Measurements from ENCODE around the gene USP17L29. TPM values are rescaled to one million over a fixed set of nuclear protein-coding genes. Genes with fewer than 3 reads are reported as not detected.
"Not testable (repeated sequence)": the region's sequence is repeated elsewhere in the genome, so short reads cannot be mapped to it uniquely, and the experiment has no call there.

The USP17L29 gene
- polyA plus RNA-seq (ENCODE audit: insufficient read length in 10 of 10), result not detected
- long read RNA-seq, donor 1, result 0 reads
- long read RNA-seq, donor 2, result 0 reads
- long read RNA-seq, donor 3, result 0 reads
- long read RNA-seq, donor 4, result 0 reads
- long read RNA-seq, donor 5, result 0 reads
- long read RNA-seq, donor 6, result 0 reads
- long read RNA-seq, donor 7, result 0 reads
- long read RNA-seq, donor 8, result 0 reads
- long read RNA-seq, donor 9, result 0 reads

- DNase-seq, result not testable (repeated sequence)
Measured at GRCh38 chr4:9353338-9353737, at the start of gene USP17L29. Gene USP17L29, plus strand, starts transcription at chr4:9353638. Its CDS starts 0 bp downstream, at chr4:9353638.

GRCh38 chr4:9324191-9324590 lies 29.2 kb upstream of the USP17L29 start:
- not testable (repeated sequence) for DNase-seq

- not testable (repeated sequence) for DNase-seq
Measured at GRCh38 chr4:9324865-9325264, 28.6 kb upstream of the USP17L29 start, which contains the start of gene USP17L24. Gene USP17L24, plus strand, starts transcription at chr4:9325165. Its CDS starts 0 bp downstream, at chr4:9325165.

- DNase-seq, result not testable (repeated sequence)
Measured at GRCh38 chr4:9329611-9330010, 23.8 kb upstream of the USP17L29 start, which contains the start of gene USP17L25. Gene USP17L25, plus strand, starts transcription at chr4:9329911. Its CDS starts 0 bp downstream, at chr4:9329911.

- DNase-seq, result not testable (repeated sequence)
Measured at GRCh38 chr4:9334358-9334757, 19.1 kb upstream of the USP17L29 start, which contains the start of gene USP17L26. Gene USP17L26, plus strand, starts transcription at chr4:9334658. Its CDS starts 0 bp downstream, at chr4:9334658.

- not testable (repeated sequence) for DNase-seq
Measured at GRCh38 chr4:9339103-9339502, 14.3 kb upstream of the USP17L29 start, which contains the start of gene USP17L5. Gene USP17L5, plus strand, starts transcription at chr4:9339403. Its CDS starts 0 bp downstream, at chr4:9339403.

GRCh38 chr4:9343848-9344247 lies 9.6 kb upstream of the USP17L29 start, which contains the start of gene USP17L27:
Gene USP17L27, plus strand, starts transcription at chr4:9344148. Its CDS starts 0 bp downstream, at chr4:9344148.
- DNase-seq, result not testable (repeated sequence)

- not testable (repeated sequence) for DNase-seq
Measured at GRCh38 chr4:9348593-9348992, 4.8 kb upstream of the USP17L29 start, which contains the start of gene USP17L28. Gene USP17L28, plus strand, starts transcription at chr4:9348893. Its CDS starts 0 bp downstream, at chr4:9348893.

GRCh38 chr4:9350866-9351265 lies 2.6 kb upstream of the USP17L29 start:
- DNase-seq, result not testable (repeated sequence)

GRCh38 chr4:9362829-9363228 lies 9.4 kb downstream of the USP17L29 start, which contains the start of gene USP17L30:
Gene USP17L30, plus strand, starts transcription at chr4:9363129. Its CDS starts 0 bp downstream, at chr4:9363129.
- not testable (repeated sequence) for DNase-seq

- DNase-seq, result not testable (repeated sequence)
Measured at GRCh38 chr4:9379881-9380280, 26.4 kb downstream of the USP17L29 start.

GRCh38 chr4:9381012-9381534 lies 27.6 kb downstream of the USP17L29 start:
- peak in 2 of 3 donors; percentile 4 to 28 for DNase-seq

- no peak for DNase-seq
Measured at GRCh38 chr4:9384126-9384525, 30.7 kb downstream of the USP17L29 start.

GRCh38 chr4:9389001-9389400 lies 35.6 kb downstream of the USP17L29 start:
- DNase-seq, result not testable (repeated sequence)

Other genes starting within 250 kb of the USP17L29 start
- under 1 TPM in 2 of 10 donors, not detected in 8; 0.13 to 0.20 TPM for gene FAM90A26, start 183.2 kb upstream of the USP17L29 start, polyA plus RNA-seq (ENCODE audit: insufficient read length in 10 of 10)
- not detected for gene USP17L10, start 143.0 kb upstream of the USP17L29 start, polyA plus RNA-seq (ENCODE audit: insufficient read length in 10 of 10)
- not detected for gene USP17L11, start 138.2 kb upstream of the USP17L29 start, polyA plus RNA-seq (ENCODE audit: insufficient read length in 10 of 10)
- gene USP17L12, start 133.5 kb upstream of the USP17L29 start, polyA plus RNA-seq (ENCODE audit: insufficient read length in 10 of 10), result not detected
- gene USP17L13, start 128.7 kb upstream of the USP17L29 start, polyA plus RNA-seq (ENCODE audit: insufficient read length in 10 of 10), result not detected
- not detected for gene USP17L15, start 119.3 kb upstream of the USP17L29 start, polyA plus RNA-seq (ENCODE audit: insufficient read length in 10 of 10)
- not detected for gene USP17L17, start 109.8 kb upstream of the USP17L29 start, polyA plus RNA-seq (ENCODE audit: insufficient read length in 10 of 10)
- not detected for gene USP17L18, start 105.0 kb upstream of the USP17L29 start, polyA plus RNA-seq (ENCODE audit: insufficient read length in 10 of 10)
- gene USP17L19, start 100.3 kb upstream of the USP17L29 start, polyA plus RNA-seq (ENCODE audit: insufficient read length in 10 of 10), result not detected
- gene USP17L20, start 95.5 kb upstream of the USP17L29 start, polyA plus RNA-seq (ENCODE audit: insufficient read length in 10 of 10), result not detected
- gene USP17L21, start 90.8 kb upstream of the USP17L29 start, polyA plus RNA-seq (ENCODE audit: insufficient read length in 10 of 10), result not detected
- gene USP17L22, start 86.0 kb upstream of the USP17L29 start, polyA plus RNA-seq (ENCODE audit: insufficient read length in 10 of 10), result not detected
- gene USP17L24, start 28.5 kb upstream of the USP17L29 start, polyA plus RNA-seq (ENCODE audit: insufficient read length in 10 of 10), result not detected
- not detected for gene USP17L25, start 23.7 kb upstream of the USP17L29 start, polyA plus RNA-seq (ENCODE audit: insufficient read length in 10 of 10)
- not detected for gene USP17L26, start 19.0 kb upstream of the USP17L29 start, polyA plus RNA-seq (ENCODE audit: insufficient read length in 10 of 10)
- not detected for gene USP17L5, start 14.2 kb upstream of the USP17L29 start, polyA plus RNA-seq (ENCODE audit: insufficient read length in 10 of 10)
- not detected for gene USP17L27, start 9.5 kb upstream of the USP17L29 start, polyA plus RNA-seq (ENCODE audit: insufficient read length in 10 of 10)
- not detected for gene USP17L28, start 4.7 kb upstream of the USP17L29 start, polyA plus RNA-seq (ENCODE audit: insufficient read length in 10 of 10)
- not detected for gene USP17L30, start 9.5 kb downstream of the USP17L29 start, polyA plus RNA-seq (ENCODE audit: insufficient read length in 10 of 10)
- not detected for gene DEFB131A, start 90.8 kb downstream of the USP17L29 start, polyA plus RNA-seq (ENCODE audit: insufficient read length in 10 of 10)